Measurements from ENCODE around the gene DDX46.
A peak's percentile ranks its signal among the peaks of the same experiment; 100 is the strongest.

DNA sequence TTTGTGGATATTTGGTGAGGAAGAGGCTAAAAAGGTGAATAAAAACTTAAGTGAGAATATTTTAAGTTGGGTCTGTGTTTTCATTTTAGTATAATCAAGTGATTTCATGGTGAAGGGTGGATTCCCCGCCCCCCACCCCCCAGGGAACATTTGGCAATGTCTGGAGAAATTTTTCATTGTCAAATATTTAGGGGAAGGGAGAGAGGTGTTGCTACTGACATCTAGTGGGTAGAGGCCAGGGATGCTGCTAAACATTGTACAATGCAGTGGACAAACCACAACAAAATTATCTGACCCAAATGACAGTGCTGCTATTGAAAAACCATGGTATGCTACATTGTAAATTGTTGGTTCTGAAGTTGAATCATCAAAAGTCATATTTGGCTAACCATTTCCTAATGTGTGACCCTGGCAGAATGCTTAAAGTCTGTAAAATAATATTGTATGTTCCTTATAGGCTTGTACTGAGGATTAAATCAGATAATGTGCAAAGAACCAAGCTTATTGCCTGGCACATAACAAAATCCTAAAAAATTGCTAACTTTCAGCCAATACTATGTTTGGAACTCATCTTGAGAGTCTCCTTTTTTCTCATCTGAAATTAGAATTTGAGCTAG, 92.8 kb downstream of the DDX46 start:
- TF ChIP-seq, protein P1, sequence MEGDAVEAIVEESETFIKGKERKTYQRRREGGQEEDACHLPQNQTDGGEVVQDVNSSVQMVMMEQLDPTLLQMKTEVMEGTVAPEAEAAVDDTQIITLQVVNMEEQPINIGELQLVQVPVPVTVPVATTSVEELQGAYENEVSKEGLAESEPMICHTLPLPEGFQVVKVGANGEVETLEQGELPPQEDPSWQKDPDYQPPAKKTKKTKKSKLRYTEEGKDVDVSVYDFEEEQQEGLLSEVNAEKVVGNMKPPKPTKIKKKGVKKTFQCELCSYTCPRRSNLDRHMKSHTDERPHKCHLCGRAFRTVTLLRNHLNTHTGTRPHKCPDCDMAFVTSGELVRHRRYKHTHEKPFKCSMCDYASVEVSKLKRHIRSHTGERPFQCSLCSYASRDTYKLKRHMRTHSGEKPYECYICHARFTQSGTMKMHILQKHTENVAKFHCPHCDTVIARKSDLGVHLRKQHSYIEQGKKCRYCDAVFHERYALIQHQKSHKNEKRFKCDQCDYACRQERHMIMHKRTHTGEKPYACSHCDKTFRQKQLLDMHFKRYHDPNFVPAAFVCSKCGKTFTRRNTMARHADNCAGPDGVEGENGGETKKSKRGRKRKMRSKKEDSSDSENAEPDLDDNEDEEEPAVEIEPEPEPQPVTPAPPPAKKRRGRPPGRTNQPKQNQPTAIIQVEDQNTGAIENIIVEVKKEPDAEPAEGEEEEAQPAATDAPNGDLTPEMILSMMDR (IDR thresholded peaks at IDR 0.05) = peak; percentile 42
- no peak for TF ChIP-seq EZH2 (IDR thresholded peaks at IDR 0.05; ENCODE audit: borderline replicate concordance, insufficient read depth, low read depth, low read length, poor library complexity, severe bottlenecking)
